ENCODE results near the gene CGNL1.

CGNL1 gene

GRCh38 chr15:57391537-57391936, 15.2 kb downstream of the CGNL1 start:
- TF ChIP-seq CTCF (IDR thresholded peaks at IDR 0.05; ENCODE audit: low read depth, low read length) = no peak
- H3K4me3 ChIP-seq (ENCODE audit: low read depth, low read length) = no peak overlapping the region
- no peak for DNase-seq
- H3K4me1 ChIP-seq = no peaks in the 10 kb centered on the region
- H3K36me3 ChIP-seq = no peaks in the 10 kb centered on the region
- H3K27me3 ChIP-seq = no peaks in the 10 kb centered on the region
- H3K9me3 ChIP-seq = no peaks in the 10 kb centered on the region

- H3K27me3 ChIP-seq = no peaks in the 10 kb centered on the region
- no peaks in the 10 kb centered on the region for H3K36me3 ChIP-seq
- H3K4me1 ChIP-seq = no peaks in the 10 kb centered on the region
- H3K9me3 ChIP-seq = no peaks in the 10 kb centered on the region
- H3K4me3 ChIP-seq (ENCODE audit: low read depth, low read length) = no peak overlapping the region
- no peak for TF ChIP-seq CTCF (IDR thresholded peaks at IDR 0.05; ENCODE audit: low read depth, low read length)
- DNase-seq = no peak
Measured at GRCh38 chr15:57393061-57393460, 16.8 kb downstream of the CGNL1 start.

- TF ChIP-seq CTCF (IDR thresholded peaks at IDR 0.05; ENCODE audit: low read depth, low read length) = no peak
- DNase-seq = no peak
- H3K4me3 ChIP-seq (ENCODE audit: low read depth, low read length) = no peak overlapping the region
- no peaks in the 10 kb centered on the region for H3K36me3 ChIP-seq
- peaks cover 3% of the 10 kb centered on the region; the same call in 1 of the 2 replicates for H3K27me3 ChIP-seq
- no peaks in the 10 kb centered on the region for H3K9me3 ChIP-seq
- no peaks in the 10 kb centered on the region for H3K4me1 ChIP-seq
Measured at GRCh38 chr15:57395292-57395691, 19.0 kb downstream of the CGNL1 start.

GRCh38 chr15:57398336-57398735, 22.0 kb downstream of the CGNL1 start:
- Histone ChIP-seq H3K4me3 (ENCODE audit: low read depth, low read length) (no peak overlapping the region), H3K9me3 (no peaks in the 10 kb centered on the region), H3K36me3 (no peaks in the 10 kb centered on the region), H3K27me3 (peaks cover 5% of the 10 kb centered on the region; the same call in 1 of the 2 replicates), H3K4me1 (no peaks in the 10 kb centered on the region)
- TF ChIP-seq CTCF (IDR thresholded peaks at IDR 0.05; ENCODE audit: low read depth, low read length) = no peak
- DNase-seq = no peak

- peaks cover 5% of the 10 kb centered on the region; the same call in 1 of the 2 replicates for H3K27me3 ChIP-seq
- no peaks in the 10 kb centered on the region for H3K36me3 ChIP-seq
- H3K9me3 ChIP-seq = no peaks in the 10 kb centered on the region
- no peak for TF ChIP-seq CTCF (IDR thresholded peaks at IDR 0.05; ENCODE audit: low read depth, low read length)
- H3K4me1 ChIP-seq = no peaks in the 10 kb centered on the region
- no peak overlapping the region for H3K4me3 ChIP-seq (ENCODE audit: low read depth, low read length)
- no peak for DNase-seq
Measured at GRCh38 chr15:57401546-57401945, 25.2 kb downstream of the CGNL1 start.

- no peaks in the 10 kb centered on the region for H3K4me1 ChIP-seq
- TF ChIP-seq CTCF (IDR thresholded peaks at IDR 0.05; ENCODE audit: low read depth, low read length) = no peak
- H3K4me3 ChIP-seq (ENCODE audit: low read depth, low read length) = no peak overlapping the region
- H3K9me3 ChIP-seq = no peaks in the 10 kb centered on the region
- DNase-seq = no peak
- H3K27me3 ChIP-seq = peaks cover 5% of the 10 kb centered on the region; the same call in 1 of the 2 replicates
- H3K36me3 ChIP-seq = no peaks in the 10 kb centered on the region
Measured at GRCh38 chr15:57403017-57403416, 26.7 kb downstream of the CGNL1 start.
